ENCODE data around the gene NDE1. TPM values are rescaled to one million over a fixed set of nuclear protein-coding genes. Genes with fewer than 3 reads are reported as not detected.
"Not testable (repeated sequence)": the region's sequence is repeated elsewhere in the genome, so short reads cannot be mapped to it uniquely, and the experiment has no call there.

NDE1 gene
- polyA plus RNA-seq, 1 donor (not counting 4 experiments of a cell fraction or from before 2014, with no cell fraction given), result 37.8 TPM

DNA sequence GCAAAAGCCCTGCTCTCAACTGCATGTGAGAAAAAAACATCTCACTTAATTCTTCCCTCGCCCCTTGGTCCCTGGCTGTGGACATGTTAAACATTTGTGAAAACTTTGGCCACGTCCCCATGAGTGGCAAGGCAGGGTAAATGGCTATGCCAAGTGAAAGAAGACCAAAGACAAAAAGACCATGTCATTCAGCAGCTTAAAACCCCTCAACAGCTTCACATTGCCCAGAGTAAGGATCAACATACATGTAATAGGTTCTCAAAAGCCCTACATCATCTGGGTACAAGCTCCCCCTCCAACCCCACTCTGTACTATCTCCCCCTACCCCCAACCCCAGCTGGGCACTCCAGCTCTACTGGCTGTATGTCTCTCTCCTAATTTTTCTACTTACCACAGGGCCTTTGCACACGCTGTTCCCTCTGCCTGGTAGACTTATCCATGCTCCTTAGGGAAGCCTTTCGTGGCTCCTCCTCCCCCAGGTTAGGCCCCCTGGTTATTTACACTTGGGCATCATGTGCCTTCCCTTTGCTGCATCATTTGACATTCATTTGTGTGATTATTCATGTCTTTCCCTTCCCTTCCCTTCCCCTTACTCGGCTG is 75.7 kb downstream of the NDE1 start:
- Histone ChIP-seq H3K79me2 (ENCODE audit: control insufficient read depth, insufficient read depth, low read length) (no peaks in the 10 kb centered on the region), H3K36me3 (ENCODE audit: control insufficient read depth in 2 of 2, extremely low read depth in 1 of 2, insufficient read depth in 2 of 2, low read length in 2 of 2) (peaks cover 19 to 20% of the 10 kb centered on the region in 2 experiments), H3K4me3 (ENCODE audit: control insufficient read depth in 2 of 3, extremely low read depth in 1 of 3, insufficient read depth in 2 of 3, low read depth in 1 of 3, low read length in 3 of 3) (no peak overlapping the region), H3K27me3 (ENCODE audit: control insufficient read depth, extremely low read depth, insufficient read depth, low read length) (no peaks in the 10 kb centered on the region), H2AFZ (ENCODE audit: control insufficient read depth, low read length) (no peak overlapping the region), H3K4me1 (ENCODE audit: control insufficient read depth, extremely low read depth, insufficient read depth, low read length) (no peaks in the 10 kb centered on the region), H3K27ac (ENCODE audit: control insufficient read depth, insufficient read depth, low read length) (no peak overlapping the region), H4K20me1 (ENCODE audit: control insufficient read depth, extremely low read depth, insufficient read depth, low read length) (no peaks in the 10 kb centered on the region), H3K9me1 (ENCODE audit: control insufficient read depth, extremely low read depth, insufficient read depth, low read length) (peaks cover 2% of the 10 kb centered on the region), H3K4me2 (ENCODE audit: control insufficient read depth, extremely low read depth, insufficient read depth, low read depth, low read length) (no peak overlapping the region), H3K9me3 (ENCODE audit: control insufficient read depth, low read depth, low read length) (no peaks in the 10 kb centered on the region), H3K9ac (ENCODE audit: control insufficient read depth, extremely low read depth, insufficient read depth, low read length) (no peak overlapping the region)
- FAIRE-seq (no peak), DNase-seq (ENCODE audit: low read depth, low spot score) (no peak)
- TF ChIP-seq, protein P1, sequence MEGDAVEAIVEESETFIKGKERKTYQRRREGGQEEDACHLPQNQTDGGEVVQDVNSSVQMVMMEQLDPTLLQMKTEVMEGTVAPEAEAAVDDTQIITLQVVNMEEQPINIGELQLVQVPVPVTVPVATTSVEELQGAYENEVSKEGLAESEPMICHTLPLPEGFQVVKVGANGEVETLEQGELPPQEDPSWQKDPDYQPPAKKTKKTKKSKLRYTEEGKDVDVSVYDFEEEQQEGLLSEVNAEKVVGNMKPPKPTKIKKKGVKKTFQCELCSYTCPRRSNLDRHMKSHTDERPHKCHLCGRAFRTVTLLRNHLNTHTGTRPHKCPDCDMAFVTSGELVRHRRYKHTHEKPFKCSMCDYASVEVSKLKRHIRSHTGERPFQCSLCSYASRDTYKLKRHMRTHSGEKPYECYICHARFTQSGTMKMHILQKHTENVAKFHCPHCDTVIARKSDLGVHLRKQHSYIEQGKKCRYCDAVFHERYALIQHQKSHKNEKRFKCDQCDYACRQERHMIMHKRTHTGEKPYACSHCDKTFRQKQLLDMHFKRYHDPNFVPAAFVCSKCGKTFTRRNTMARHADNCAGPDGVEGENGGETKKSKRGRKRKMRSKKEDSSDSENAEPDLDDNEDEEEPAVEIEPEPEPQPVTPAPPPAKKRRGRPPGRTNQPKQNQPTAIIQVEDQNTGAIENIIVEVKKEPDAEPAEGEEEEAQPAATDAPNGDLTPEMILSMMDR (optimal IDR thresholded peaks at IDR 0.05 in 1 of 3, IDR thresholded peaks at IDR 0.05 in 1 of 3, conservative IDR thresholded peaks at IDR 0.05 in 1 of 3; ENCODE audit: extremely low read depth in 1 of 3, insufficient read depth in 2 of 3, low read length in 3 of 3), result no peak
- TF ChIP-seq EZH2 (IDR thresholded peaks at IDR 0.05; ENCODE audit: low read length), result no peak
- dilution Hi-C loops (cut with MboI; ENCODE audit: extremely low pct_ligation_motif_present, low sequenced_read_pairs), result no loop called here

DNA sequence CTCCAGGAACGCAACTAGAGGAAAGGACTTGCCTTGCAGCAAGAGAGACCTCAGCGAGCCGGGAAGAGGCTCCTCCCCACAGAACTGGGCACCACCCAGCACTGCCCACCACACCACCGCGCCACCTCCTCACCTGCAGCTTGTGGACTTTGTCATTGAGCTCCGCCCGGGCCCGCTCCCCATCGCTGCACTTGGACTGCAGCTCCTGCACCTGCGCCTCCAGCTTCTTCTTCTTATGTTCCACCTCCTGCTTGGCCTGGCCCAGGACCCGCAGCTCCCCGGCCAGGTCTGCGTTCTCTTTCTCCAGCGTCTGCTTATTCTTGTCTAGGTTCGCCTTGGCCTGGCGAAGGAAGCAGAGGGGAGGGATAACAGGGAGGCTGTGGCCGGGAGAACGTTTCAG is 76.7 kb downstream of the NDE1 start:
- Histone ChIP-seq H4K20me1 (ENCODE audit: control insufficient read depth, extremely low read depth, insufficient read depth, low read length) (no peaks in the 10 kb centered on the region), H3K4me1 (ENCODE audit: control insufficient read depth, extremely low read depth, insufficient read depth, low read length) (no peaks in the 10 kb centered on the region), H3K4me2 (ENCODE audit: control insufficient read depth, extremely low read depth, insufficient read depth, low read depth, low read length) (no peak overlapping the region), H2AFZ (ENCODE audit: control insufficient read depth, low read length) (no peak overlapping the region), H3K9me3 (ENCODE audit: control insufficient read depth, low read depth, low read length) (no peaks in the 10 kb centered on the region), H3K27me3 (ENCODE audit: control insufficient read depth, extremely low read depth, insufficient read depth, low read length) (no peaks in the 10 kb centered on the region), H3K79me2 (ENCODE audit: control insufficient read depth, insufficient read depth, low read length) (no peaks in the 10 kb centered on the region), H3K27ac (ENCODE audit: control insufficient read depth, insufficient read depth, low read length) (no peak overlapping the region), H3K9ac (ENCODE audit: control insufficient read depth, extremely low read depth, insufficient read depth, low read length) (no peak overlapping the region), H3K9me1 (ENCODE audit: control insufficient read depth, extremely low read depth, insufficient read depth, low read length) (peaks cover 2% of the 10 kb centered on the region), H3K4me3 (ENCODE audit: control insufficient read depth in 2 of 3, extremely low read depth in 1 of 3, insufficient read depth in 2 of 3, low read depth in 1 of 3, low read length in 3 of 3) (no peak overlapping the region), H3K36me3 (ENCODE audit: control insufficient read depth in 2 of 2, extremely low read depth in 1 of 2, insufficient read depth in 2 of 2, low read length in 2 of 2) (peaks cover 12 to 14% of the 10 kb centered on the region in 2 experiments)
- dilution Hi-C loops (cut with MboI; ENCODE audit: extremely low pct_ligation_motif_present, low sequenced_read_pairs), result no loop called here
- no peak for FAIRE-seq
- TF ChIP-seq, protein P1 (optimal IDR thresholded peaks at IDR 0.05 in 1 of 3, IDR thresholded peaks at IDR 0.05 in 1 of 3, conservative IDR thresholded peaks at IDR 0.05 in 1 of 3; ENCODE audit: extremely low read depth in 1 of 3, insufficient read depth in 2 of 3, low read length in 3 of 3), result no peak
- no peak for TF ChIP-seq EZH2 (IDR thresholded peaks at IDR 0.05; ENCODE audit: low read length)
- DNase-seq (ENCODE audit: low read depth, low spot score), result no peak

DNA sequence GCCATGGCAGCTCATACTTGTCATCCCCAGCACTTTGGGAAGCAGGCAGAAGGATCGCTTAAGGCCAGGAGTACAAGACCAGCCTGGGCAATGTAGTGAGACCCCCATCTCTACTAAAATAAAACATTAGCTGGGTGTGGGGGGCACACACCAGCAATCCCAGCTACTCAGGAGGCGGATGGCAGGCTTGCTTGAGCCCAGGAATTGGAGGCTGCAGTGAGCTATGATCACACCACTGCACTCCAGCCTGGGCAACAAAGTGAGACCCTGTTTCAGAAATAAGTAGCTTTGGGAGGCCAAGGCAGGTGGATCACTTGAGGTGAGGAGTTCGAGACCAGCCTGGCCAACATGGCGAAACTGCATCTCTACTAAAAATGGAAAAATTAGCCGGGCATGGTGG is 77.7 kb downstream of the NDE1 start:
- dilution Hi-C loops (cut with MboI; ENCODE audit: extremely low pct_ligation_motif_present, low sequenced_read_pairs); H3K4me2 ChIP-seq (ENCODE audit: control insufficient read depth, extremely low read depth, insufficient read depth, low read depth, low read length); H3K27me3 ChIP-seq (ENCODE audit: control insufficient read depth, extremely low read depth, insufficient read depth, low read length); H4K20me1 ChIP-seq (ENCODE audit: control insufficient read depth, extremely low read depth, insufficient read depth, low read length); H3K9ac ChIP-seq (ENCODE audit: control insufficient read depth, extremely low read depth, insufficient read depth, low read length); H2AFZ ChIP-seq (ENCODE audit: control insufficient read depth, low read length); H3K27ac ChIP-seq (ENCODE audit: control insufficient read depth, insufficient read depth, low read length); H3K9me3 ChIP-seq (ENCODE audit: control insufficient read depth, low read depth, low read length); DNase-seq (ENCODE audit: low read depth, low spot score); H3K79me2 ChIP-seq (ENCODE audit: control insufficient read depth, insufficient read depth, low read length); H3K4me1 ChIP-seq (ENCODE audit: control insufficient read depth, extremely low read depth, insufficient read depth, low read length); H3K4me3 ChIP-seq (ENCODE audit: control insufficient read depth in 2 of 3, extremely low read depth in 1 of 3, insufficient read depth in 2 of 3, low read depth in 1 of 3, low read length in 3 of 3); FAIRE-seq; H3K9me1 ChIP-seq (ENCODE audit: control insufficient read depth, extremely low read depth, insufficient read depth, low read length): not testable (repeated sequence)
- H3K36me3 ChIP-seq (ENCODE audit: control insufficient read depth in 2 of 2, extremely low read depth in 1 of 2, insufficient read depth in 2 of 2, low read length in 2 of 2), result peaks cover 10 to 14% of the 10 kb centered on the region in 2 experiments

Data from keratinocyte (primary cell).